GM12875 (cell line): ENCODE data around the gene PLEKHG4B.
"Not testable (repeated sequence)": the region's sequence is repeated elsewhere in the genome, so short reads cannot be mapped to it uniquely, and the experiment has no call there.

Source experiments
- H3K4me3 ChIP-seq: one replicate; pipeline ENCODE4 v1.5.1; 2011; ENCODE audit warnings: low read depth, low read length, control low read depth
- CTCF ChIP-seq: IDR thresholded peaks from 2 replicates; pipeline ENCODE4 v1.5.1; 2011; ENCODE audit warnings: low read depth, mild to moderate bottlenecking, control low read depth, inconsistent platforms, low read length, moderate library complexity, borderline replicate concordance; ENCODE audit not compliant: insufficient read depth

The PLEKHG4B gene

DNA sequence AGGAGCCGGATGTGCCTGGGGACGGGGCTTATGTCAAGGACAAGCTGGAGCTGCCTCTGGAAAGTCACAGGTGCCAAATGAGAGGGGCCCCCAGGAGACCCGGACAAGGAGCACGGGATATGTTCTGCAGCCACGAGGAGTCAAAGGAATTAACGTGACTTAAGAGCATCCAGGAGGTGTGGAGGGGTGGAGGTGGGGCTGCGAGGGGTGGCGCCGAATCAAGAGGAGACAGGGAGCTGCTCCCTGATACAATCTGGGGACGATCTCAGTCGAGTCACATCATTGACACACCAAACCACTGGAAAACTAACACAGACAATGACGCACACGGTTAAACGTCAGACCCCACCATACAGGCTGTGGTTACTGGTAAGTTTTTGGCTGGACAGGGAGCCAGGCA lies 115.6 kb downstream of the PLEKHG4B start:
- H3K4me3 ChIP-seq, result no peak overlapping the region
- TF ChIP-seq CTCF, result no peak

DNA sequence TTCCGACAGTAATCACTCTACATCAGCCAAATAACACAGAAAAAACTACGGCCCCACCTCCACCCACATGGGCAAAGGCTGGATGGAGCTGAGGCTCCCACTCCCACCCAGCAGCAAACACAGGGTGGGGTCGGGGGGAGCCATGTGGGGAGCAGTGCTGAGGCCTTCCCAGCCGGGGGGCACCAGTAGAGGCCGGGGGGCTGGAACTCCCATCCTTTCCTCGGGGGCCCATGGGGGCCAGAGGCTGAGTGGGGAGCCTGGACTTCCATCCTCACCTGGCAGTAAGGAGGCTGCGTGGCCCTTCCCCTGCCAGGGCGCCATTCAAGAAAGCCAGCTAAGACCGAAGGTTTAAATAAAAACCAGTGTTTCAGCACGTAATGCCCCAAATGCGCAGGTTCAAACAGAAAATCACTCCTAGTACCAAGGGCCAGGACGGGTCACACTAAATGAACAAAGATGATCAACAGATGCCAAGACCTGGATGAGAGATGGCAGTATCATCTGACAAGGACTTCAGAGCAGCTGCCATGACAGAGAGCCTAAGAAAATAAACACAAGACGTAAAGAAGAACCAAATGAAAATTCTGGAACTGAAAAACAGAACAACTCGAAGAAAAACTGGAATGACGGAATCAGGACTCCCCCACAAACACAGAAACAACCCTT lies 116.6 kb downstream of the PLEKHG4B start:
- TF ChIP-seq CTCF, result no peak
- H3K4me3 ChIP-seq, result no peak overlapping the region

- H3K4me3 ChIP-seq, result no peak overlapping the region
- no peak for TF ChIP-seq CTCF
Measured at GRCh38 chr5:213803-214395, 121.9 kb downstream of the PLEKHG4B start.

DNA sequence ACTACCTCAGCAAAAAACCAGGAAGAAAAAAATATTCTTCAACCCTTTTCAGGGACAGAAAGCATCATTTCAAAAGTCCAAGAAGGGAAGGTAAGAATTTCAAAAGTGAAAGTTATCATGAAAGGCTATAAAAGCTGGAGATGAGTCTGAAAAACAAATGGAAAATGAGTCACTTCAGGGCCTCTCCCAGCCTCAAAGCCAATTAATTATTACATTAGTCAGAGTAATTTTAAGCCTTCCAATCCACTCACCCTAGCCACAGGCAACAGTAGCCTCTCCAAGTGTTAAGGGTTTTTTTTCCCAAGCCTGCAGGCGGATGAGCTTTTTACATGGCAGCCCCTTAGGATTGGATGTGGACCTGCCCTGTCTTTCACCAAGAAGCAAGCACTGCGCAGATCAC lies 123.3 kb downstream of the PLEKHG4B start:
- H3K4me3 ChIP-seq, result not testable (repeated sequence)

DNA sequence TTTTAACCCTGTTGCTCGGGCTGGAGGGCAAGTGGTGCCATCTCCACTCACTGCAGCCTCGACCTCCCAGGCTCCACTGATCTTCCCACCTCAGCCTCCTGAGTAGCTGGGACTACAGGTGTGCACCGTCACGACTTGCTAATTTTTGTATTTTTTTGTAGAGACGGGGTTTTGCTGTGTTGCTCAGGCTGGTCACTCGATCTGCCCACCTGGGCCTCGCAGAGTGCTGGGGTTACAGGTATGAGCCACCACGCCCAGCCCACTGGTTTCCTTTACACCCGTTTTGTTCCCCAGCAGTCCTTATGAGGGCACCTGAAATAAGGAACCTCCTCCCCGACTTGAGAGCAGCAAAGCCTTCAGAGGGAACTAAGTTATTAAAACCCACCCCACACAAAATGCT lies 124.1 kb downstream of the PLEKHG4B start:
- not testable (repeated sequence) for H3K4me3 ChIP-seq

- peak; percentile 39; the same call in 1 of the 2 replicates for TF ChIP-seq CTCF
- H3K4me3 ChIP-seq, result peak within 1 kb of the TSS; percentile 92
Measured at GRCh38 chr5:217494-218456, 125.8 kb downstream of the PLEKHG4B start, which contains the start of the genes CCDC127 and SDHA. CCDC127 (minus strand) TSS chr5:218153; CDS start chr5:216849, 1,304 bp downstream. SDHA (plus strand) TSS chr5:218320; CDS start chr5:218356, 36 bp downstream.

DNA sequence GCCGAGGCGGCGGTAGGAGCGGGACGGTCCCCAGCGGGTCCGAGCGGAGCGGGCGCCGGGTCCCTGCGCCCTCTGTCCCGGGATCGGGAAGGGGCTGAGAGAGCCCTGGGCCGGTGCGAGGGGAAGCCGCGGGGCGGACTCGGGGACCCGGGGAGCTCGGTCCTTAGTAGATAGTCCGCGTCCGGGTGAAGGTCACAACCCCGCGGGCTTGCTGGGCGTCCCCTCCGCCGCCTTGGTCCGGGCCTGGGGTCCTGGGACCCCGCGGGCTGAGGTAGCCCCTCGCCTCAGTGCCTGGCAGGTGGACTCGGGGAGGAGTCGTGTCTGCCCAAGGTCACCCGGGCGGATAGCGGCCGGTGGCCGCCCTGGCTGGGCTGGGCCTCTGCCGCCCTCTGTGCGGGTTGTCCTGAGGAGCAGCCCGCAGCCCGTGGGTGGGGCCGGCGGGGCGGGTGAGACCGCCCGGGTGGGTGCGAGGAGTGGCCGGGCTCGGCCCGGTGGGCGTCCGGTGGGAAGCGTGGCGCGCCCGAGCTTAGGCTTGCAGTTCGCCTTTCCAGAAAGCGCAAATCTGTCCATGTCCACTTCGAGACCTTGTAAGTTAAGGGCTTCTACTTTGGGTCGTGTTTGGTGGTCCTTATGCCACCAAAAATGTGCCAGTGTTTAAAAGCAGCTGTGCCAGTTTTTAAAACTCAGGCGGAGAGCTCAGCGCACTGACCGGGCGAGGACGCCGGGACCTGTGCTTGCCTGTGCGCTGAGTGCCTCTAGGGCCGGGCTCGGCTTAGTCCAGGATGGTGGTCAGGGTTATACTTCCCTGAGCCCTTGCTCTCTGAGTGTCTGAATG lies 126.7 kb downstream of the PLEKHG4B start:
- no peak for TF ChIP-seq CTCF
- H3K4me3 ChIP-seq, result peak overlapping the region; percentile 92
